HEK293 (cell line): Measurements from ENCODE around the gene TEAD4.

ENCODE experiments used
- YY1 ChIP-seq: fragments of 450-650 bp; formaldehyde crosslinking; IDR thresholded peaks from 2 replicates; pipeline ENCODE4 v1.5.1; 2018; ENCODE audit warnings: missing biosample characterization, missing genetic modification characterization
- ZBTB21 ChIP-seq: fragments of 450-650 bp; formaldehyde crosslinking; IDR thresholded peaks from 2 replicates; pipeline ENCODE4 v1.5.1; 2017; ENCODE audit warnings: missing biosample characterization, missing genetic modification characterization
- ZNF10 ChIP-seq: fragments of 450-650 bp; formaldehyde crosslinking; IDR thresholded peaks from 2 replicates; pipeline ENCODE4 v1.5.1; 2017; ENCODE audit warnings: missing biosample characterization, missing genetic modification characterization
- ZNF24 ChIP-seq: fragments of 450-650 bp; formaldehyde crosslinking; IDR thresholded peaks from 2 replicates; pipeline ENCODE4 v1.5.1; 2016; ENCODE audit warnings: missing biosample characterization, missing genetic modification characterization
- ZNF292 ChIP-seq: fragments of 450-650 bp; formaldehyde crosslinking; IDR thresholded peaks from 2 replicates; pipeline ENCODE4 v1.5.1; 2016; ENCODE audit warnings: low read depth, missing biosample characterization, missing genetic modification characterization, borderline replicate concordance
- ZNF660 ChIP-seq: fragments of 450-650 bp; IDR thresholded peaks from 2 replicates; pipeline ENCODE4 v1.5.1; 2018; ENCODE audit warnings: missing biosample characterization, mild to moderate bottlenecking, missing genetic modification characterization
- ZNF777 ChIP-seq: fragments of 450-650 bp; formaldehyde crosslinking; IDR thresholded peaks from 2 replicates; pipeline ENCODE4 v1.5.1; 2017; ENCODE audit warnings: missing biosample characterization, missing genetic modification characterization, borderline replicate concordance
- TF ChIP-seq, protein P1 (sequence below): fragments of 450-650 bp; formaldehyde crosslinking; IDR thresholded peaks from 2 replicates; pipeline ENCODE4 v1.5.1; 2016; ENCODE audit warnings: missing biosample characterization, missing genetic modification characterization
- TF ChIP-seq, protein P2 (sequence below): fragments of 450-650 bp; formaldehyde crosslinking; IDR thresholded peaks from 2 replicates; pipeline ENCODE4 v1.5.1; 2017; ENCODE audit warnings: missing biosample characterization, missing genetic modification characterization
- TF ChIP-seq, protein P3 (sequence below): fragments of 450-650 bp; formaldehyde crosslinking; IDR thresholded peaks from 2 replicates; pipeline ENCODE4 v1.5.1; 2016; ENCODE audit warnings: missing biosample characterization, missing genetic modification characterization
- TF ChIP-seq, protein P4 (sequence below): fragments of 450-650 bp; formaldehyde crosslinking; IDR thresholded peaks from 2 replicates; pipeline ENCODE4 v1.5.1; 2016; ENCODE audit warnings: missing biosample characterization, missing genetic modification characterization

DNA sequence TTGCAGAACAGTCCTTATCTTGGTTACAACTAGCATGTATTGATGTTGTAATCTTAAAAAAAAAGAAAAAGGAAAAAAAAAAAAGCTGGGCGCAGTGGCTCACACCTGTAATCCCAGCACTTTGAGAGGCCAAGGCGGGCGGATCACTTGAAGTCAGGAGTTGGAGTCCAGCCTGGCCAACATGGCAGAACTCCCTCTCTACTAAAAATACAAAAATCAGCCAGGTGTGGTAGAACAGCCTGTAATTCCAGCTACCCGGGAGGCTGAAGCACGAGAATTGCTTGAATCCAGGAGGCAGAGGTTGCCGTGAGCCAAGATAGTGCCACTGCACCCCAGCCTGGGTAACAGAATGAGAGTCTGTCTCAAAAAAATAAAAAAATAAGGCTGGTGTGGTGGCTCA is 25.6 kb upstream of the TEAD4 start:
- TF ChIP-seq ZNF292 (no peak), ZBTB21 (no peak), YY1 (tag by site-specific recombination) (no peak), ZNF24 (no peak), ZNF777 (tag by site-specific recombination) (no peak), ZNF660 (tag by site-specific recombination) (no peak), ZNF10 (no peak)
- TF ChIP-seq, protein P1, sequence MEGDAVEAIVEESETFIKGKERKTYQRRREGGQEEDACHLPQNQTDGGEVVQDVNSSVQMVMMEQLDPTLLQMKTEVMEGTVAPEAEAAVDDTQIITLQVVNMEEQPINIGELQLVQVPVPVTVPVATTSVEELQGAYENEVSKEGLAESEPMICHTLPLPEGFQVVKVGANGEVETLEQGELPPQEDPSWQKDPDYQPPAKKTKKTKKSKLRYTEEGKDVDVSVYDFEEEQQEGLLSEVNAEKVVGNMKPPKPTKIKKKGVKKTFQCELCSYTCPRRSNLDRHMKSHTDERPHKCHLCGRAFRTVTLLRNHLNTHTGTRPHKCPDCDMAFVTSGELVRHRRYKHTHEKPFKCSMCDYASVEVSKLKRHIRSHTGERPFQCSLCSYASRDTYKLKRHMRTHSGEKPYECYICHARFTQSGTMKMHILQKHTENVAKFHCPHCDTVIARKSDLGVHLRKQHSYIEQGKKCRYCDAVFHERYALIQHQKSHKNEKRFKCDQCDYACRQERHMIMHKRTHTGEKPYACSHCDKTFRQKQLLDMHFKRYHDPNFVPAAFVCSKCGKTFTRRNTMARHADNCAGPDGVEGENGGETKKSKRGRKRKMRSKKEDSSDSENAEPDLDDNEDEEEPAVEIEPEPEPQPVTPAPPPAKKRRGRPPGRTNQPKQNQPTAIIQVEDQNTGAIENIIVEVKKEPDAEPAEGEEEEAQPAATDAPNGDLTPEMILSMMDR (tag by site-specific recombination): no peak
- TF ChIP-seq, protein P2, sequence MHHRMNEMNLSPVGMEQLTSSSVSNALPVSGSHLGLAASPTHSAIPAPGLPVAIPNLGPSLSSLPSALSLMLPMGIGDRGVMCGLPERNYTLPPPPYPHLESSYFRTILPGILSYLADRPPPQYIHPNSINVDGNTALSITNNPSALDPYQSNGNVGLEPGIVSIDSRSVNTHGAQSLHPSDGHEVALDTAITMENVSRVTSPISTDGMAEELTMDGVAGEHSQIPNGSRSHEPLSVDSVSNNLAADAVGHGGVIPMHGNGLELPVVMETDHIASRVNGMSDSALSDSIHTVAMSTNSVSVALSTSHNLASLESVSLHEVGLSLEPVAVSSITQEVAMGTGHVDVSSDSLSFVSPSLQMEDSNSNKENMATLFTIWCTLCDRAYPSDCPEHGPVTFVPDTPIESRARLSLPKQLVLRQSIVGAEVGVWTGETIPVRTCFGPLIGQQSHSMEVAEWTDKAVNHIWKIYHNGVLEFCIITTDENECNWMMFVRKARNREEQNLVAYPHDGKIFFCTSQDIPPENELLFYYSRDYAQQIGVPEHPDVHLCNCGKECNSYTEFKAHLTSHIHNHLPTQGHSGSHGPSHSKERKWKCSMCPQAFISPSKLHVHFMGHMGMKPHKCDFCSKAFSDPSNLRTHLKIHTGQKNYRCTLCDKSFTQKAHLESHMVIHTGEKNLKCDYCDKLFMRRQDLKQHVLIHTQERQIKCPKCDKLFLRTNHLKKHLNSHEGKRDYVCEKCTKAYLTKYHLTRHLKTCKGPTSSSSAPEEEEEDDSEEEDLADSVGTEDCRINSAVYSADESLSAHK (tag by site-specific recombination): no peak
- TF ChIP-seq, protein P3, sequence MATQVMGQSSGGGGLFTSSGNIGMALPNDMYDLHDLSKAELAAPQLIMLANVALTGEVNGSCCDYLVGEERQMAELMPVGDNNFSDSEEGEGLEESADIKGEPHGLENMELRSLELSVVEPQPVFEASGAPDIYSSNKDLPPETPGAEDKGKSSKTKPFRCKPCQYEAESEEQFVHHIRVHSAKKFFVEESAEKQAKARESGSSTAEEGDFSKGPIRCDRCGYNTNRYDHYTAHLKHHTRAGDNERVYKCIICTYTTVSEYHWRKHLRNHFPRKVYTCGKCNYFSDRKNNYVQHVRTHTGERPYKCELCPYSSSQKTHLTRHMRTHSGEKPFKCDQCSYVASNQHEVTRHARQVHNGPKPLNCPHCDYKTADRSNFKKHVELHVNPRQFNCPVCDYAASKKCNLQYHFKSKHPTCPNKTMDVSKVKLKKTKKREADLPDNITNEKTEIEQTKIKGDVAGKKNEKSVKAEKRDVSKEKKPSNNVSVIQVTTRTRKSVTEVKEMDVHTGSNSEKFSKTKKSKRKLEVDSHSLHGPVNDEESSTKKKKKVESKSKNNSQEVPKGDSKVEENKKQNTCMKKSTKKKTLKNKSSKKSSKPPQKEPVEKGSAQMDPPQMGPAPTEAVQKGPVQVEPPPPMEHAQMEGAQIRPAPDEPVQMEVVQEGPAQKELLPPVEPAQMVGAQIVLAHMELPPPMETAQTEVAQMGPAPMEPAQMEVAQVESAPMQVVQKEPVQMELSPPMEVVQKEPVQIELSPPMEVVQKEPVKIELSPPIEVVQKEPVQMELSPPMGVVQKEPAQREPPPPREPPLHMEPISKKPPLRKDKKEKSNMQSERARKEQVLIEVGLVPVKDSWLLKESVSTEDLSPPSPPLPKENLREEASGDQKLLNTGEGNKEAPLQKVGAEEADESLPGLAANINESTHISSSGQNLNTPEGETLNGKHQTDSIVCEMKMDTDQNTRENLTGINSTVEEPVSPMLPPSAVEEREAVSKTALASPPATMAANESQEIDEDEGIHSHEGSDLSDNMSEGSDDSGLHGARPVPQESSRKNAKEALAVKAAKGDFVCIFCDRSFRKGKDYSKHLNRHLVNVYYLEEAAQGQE (tag by site-specific recombination): no peak
- TF ChIP-seq, protein P4, sequence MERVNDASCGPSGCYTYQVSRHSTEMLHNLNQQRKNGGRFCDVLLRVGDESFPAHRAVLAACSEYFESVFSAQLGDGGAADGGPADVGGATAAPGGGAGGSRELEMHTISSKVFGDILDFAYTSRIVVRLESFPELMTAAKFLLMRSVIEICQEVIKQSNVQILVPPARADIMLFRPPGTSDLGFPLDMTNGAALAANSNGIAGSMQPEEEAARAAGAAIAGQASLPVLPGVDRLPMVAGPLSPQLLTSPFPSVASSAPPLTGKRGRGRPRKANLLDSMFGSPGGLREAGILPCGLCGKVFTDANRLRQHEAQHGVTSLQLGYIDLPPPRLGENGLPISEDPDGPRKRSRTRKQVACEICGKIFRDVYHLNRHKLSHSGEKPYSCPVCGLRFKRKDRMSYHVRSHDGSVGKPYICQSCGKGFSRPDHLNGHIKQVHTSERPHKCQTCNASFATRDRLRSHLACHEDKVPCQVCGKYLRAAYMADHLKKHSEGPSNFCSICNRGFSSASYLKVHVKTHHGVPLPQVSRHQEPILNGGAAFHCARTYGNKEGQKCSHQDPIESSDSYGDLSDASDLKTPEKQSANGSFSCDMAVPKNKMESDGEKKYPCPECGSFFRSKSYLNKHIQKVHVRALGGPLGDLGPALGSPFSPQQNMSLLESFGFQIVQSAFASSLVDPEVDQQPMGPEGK (tag by site-specific recombination): no peak
